GM12892 (cell line): ENCODE data around the gene ASH1L.

Source experiments
- POLR2A ChIP-seq: IDR thresholded peaks from 2 replicates; pipeline ENCODE4 v1.6.1; 2011; ENCODE audit warnings: low read depth, low read length, control low read depth
- POLR2AphosphoS5 ChIP-seq: IDR thresholded peaks from 2 replicates; pipeline ENCODE4 v1.6.1; 2011; ENCODE audit warnings: low read depth, low read length, control low read depth
- TAF1 ChIP-seq: IDR thresholded peaks from 2 replicates; pipeline ENCODE4 v1.6.1; 2011; ENCODE audit warnings: low read depth, mild to moderate bottlenecking, control low read depth, low read length, borderline replicate concordance

DNA sequence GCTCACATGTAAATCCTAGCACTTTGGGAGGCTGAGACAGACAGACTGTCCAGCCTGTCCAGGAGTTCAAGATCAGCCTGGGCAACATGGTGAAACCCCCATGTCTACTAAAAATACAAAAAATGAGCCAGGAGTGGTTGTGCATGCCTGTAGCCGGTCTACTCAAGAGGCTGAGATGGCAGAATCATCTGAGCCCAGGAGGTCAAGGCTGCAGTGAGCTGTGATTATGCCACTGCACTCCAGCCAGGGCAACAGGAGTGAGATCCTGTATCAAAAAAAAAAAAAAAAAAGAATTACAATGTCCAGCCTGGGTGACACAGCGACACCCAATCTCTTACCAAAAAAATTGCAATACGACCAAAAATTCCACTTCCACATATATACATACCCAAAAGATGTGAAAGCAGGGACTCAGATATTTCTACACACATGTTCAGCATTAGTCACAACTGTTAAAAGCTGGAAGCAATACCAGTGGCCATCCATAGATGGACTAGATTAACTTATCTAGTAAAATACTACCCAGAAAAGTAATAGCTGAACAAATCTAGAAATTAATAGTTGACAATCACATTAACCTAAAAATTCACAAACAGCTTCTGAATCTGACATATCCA is 49.2 kb downstream of the ASH1L start:
- no peak for TF ChIP-seq POLR2A
- TF ChIP-seq POLR2AphosphoS5 = no peak
- TF ChIP-seq TAF1 = no peak
